ENCODE measurements around the gene NOTUM.

The NOTUM gene

GRCh38 chr17:82006468-82007227 is 45.7 kb upstream of the NOTUM start:
- Histone ChIP-seq H3K36me3 (ENCODE audit: control insufficient read depth in 2 of 2, insufficient read depth in 1 of 2, low read length in 2 of 2) (peaks cover 0 to 1% of the 10 kb centered on the region in 2 experiments; a peak in 1 of 3 replicates), H3K4me3 (ENCODE audit: low read depth, low read length) (no peak overlapping the region), H3K27ac (ENCODE audit: extremely low read depth, low read depth, low read length) (no peak overlapping the region), H3K4me1 (ENCODE audit: control insufficient read depth, insufficient read depth, low read length) (peaks cover 6% of the 10 kb centered on the region; the same call in 1 of the 2 replicates), H3K9me3 (ENCODE audit: control insufficient read depth, insufficient read depth, low read depth, low read length) (no peaks in the 10 kb centered on the region)
- CTCF ChIA-PET, result no interaction called here
- POLR2A ChIA-PET, result no interaction called here
- TF ChIP-seq ZNF629 (tag by site-specific recombination; IDR thresholded peaks at IDR 0.05), result peak; percentile 38; the same call in 1 of the 2 replicates
- TF ChIP-seq ZNF768 (tag by site-specific recombination; IDR thresholded peaks at IDR 0.05), result no peak

DNA sequence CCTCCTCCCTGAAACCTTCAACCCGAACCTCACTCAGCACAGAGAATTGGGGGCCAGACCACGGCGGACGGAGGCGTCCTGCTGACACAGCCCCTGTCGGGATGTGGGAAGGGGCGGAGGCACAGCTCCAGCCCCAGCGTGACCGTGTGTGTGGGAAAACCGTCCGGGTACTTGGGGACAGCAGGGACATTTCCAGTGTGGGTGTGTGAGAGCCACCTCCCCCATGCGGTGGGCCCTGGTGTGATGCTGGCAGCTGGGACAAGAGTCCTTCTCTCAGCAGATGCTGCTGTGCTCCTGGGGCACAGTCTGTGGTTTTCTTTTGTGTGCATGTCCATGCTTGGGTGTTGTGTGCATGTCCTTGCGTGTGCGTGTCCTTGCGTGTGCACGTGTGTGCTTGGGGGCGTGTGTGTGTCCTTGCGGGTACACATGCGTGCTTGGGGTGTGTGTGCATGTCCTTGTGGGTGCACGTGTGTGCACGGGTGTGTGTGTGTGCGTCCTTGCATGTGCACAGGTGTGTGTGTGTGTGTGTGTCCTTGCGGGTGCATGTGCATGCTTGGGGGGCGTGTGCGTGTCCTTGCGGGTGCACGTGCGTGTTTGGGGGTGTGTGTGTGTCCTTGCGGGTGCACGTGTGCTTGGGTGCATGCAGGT is 44.8 kb upstream of the NOTUM start:
- Histone ChIP-seq H3K36me3 (ENCODE audit: control insufficient read depth in 2 of 2, insufficient read depth in 1 of 2, low read length in 2 of 2) (no peaks in the 10 kb centered on the region), H3K4me1 (ENCODE audit: control insufficient read depth, insufficient read depth, low read length) (peaks cover 6% of the 10 kb centered on the region; the same call in 1 of the 2 replicates), H3K4me3 (ENCODE audit: low read depth, low read length) (no peak overlapping the region), H3K9me3 (ENCODE audit: control insufficient read depth, insufficient read depth, low read depth, low read length) (no peaks in the 10 kb centered on the region), H3K27ac (ENCODE audit: extremely low read depth, low read depth, low read length) (no peak overlapping the region)
- ChIA-PET POLR2A (no interaction called here), CTCF (interaction anchor here (0.9 to 3.3 kb wide), 3 partner anchors 10 to 46 kb away, joined by 6 to 31 read pairs (median 21); partner anchors contain the start of gene NOTUM)
- TF ChIP-seq ZNF768 (tag by site-specific recombination; IDR thresholded peaks at IDR 0.05), result no peak
- TF ChIP-seq KLF9 (tag by site-specific recombination; IDR thresholded peaks at IDR 0.05; ENCODE audit: low read depth), result peak; percentile 53; the same call in 1 of the 2 replicates
- no peak for TF ChIP-seq SP3 (tag by site-specific recombination; IDR thresholded peaks at IDR 0.05)
- TF ChIP-seq, protein P1, sequence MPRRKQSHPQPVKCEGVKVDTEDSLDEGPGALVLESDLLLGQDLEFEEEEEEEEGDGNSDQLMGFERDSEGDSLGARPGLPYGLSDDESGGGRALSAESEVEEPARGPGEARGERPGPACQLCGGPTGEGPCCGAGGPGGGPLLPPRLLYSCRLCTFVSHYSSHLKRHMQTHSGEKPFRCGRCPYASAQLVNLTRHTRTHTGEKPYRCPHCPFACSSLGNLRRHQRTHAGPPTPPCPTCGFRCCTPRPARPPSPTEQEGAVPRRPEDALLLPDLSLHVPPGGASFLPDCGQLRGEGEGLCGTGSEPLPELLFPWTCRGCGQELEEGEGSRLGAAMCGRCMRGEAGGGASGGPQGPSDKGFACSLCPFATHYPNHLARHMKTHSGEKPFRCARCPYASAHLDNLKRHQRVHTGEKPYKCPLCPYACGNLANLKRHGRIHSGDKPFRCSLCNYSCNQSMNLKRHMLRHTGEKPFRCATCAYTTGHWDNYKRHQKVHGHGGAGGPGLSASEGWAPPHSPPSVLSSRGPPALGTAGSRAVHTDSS (tag by site-specific recombination; IDR thresholded peaks at IDR 0.05), result no peak
- TF ChIP-seq ZNF341 (tag by site-specific recombination; IDR thresholded peaks at IDR 0.05; ENCODE audit: low read depth), result no peak
- no peak for TF ChIP-seq ZNF621 (tag by site-specific recombination; IDR thresholded peaks at IDR 0.05)
- TF ChIP-seq SALL2 (tag by site-specific recombination; IDR thresholded peaks at IDR 0.05; ENCODE audit: borderline replicate concordance), result no peak
- TF ChIP-seq HOXD13 (CRISPR knock-in tag; IDR thresholded peaks at IDR 0.05; ENCODE audit: borderline replicate concordance), result no peak
- TF ChIP-seq ZBTB6 (tag by site-specific recombination; IDR thresholded peaks at IDR 0.05), result no peak
- TF ChIP-seq, protein P2, sequence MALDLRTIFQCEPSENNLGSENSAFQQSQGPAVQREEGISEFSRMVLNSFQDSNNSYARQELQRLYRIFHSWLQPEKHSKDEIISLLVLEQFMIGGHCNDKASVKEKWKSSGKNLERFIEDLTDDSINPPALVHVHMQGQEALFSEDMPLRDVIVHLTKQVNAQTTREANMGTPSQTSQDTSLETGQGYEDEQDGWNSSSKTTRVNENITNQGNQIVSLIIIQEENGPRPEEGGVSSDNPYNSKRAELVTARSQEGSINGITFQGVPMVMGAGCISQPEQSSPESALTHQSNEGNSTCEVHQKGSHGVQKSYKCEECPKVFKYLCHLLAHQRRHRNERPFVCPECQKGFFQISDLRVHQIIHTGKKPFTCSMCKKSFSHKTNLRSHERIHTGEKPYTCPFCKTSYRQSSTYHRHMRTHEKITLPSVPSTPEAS (tag by site-specific recombination; IDR thresholded peaks at IDR 0.05), result peak; percentile 85
- no peak for TF ChIP-seq ZXDB (tag by site-specific recombination; IDR thresholded peaks at IDR 0.05)
- no peak for TF ChIP-seq HOXC10 (CRISPR knock-in tag; IDR thresholded peaks at IDR 0.05)
- TF ChIP-seq SCRT2 (tag by site-specific recombination; IDR thresholded peaks at IDR 0.05), result no peak
- TF ChIP-seq ZNF514 (tag by site-specific recombination; IDR thresholded peaks at IDR 0.05), result no peak
- TF ChIP-seq ZNF501 (tag by site-specific recombination; IDR thresholded peaks at IDR 0.05), result no peak
- no peak for TF ChIP-seq GLI2 (tag by site-specific recombination; IDR thresholded peaks at IDR 0.05; ENCODE audit: borderline replicate concordance, low read depth)
- TF ChIP-seq RBAK (tag by site-specific recombination; IDR thresholded peaks at IDR 0.05), result no peak
- no peak for TF ChIP-seq ZNF624 (tag by site-specific recombination; IDR thresholded peaks at IDR 0.05)
- no peak for TF ChIP-seq ZNF529 (tag by site-specific recombination; IDR thresholded peaks at IDR 0.05; ENCODE audit: insufficient replicate concordance)
- peak; percentile 33 for TF ChIP-seq ZBTB26 (tag by site-specific recombination; optimal IDR thresholded peaks at IDR 0.05)
- TF ChIP-seq EGR2 (tag by site-specific recombination; IDR thresholded peaks at IDR 0.05; ENCODE audit: low read depth), result peak; percentile 59
- TF ChIP-seq KLF8 (tag by site-specific recombination; IDR thresholded peaks at IDR 0.05), result no peak
- no peak for TF ChIP-seq ZBTB8A (tag by site-specific recombination; IDR thresholded peaks at IDR 0.05)
- TF ChIP-seq ZNF449 (tag by site-specific recombination; IDR thresholded peaks at IDR 0.05), result no peak
- no peak for TF ChIP-seq ZBTB1 (tag by site-specific recombination; IDR thresholded peaks at IDR 0.05)

All from HEK293 (cell line).